Measurements from ENCODE around the gene SIRPB2. TPM values are rescaled to one million over a fixed set of nuclear protein-coding genes. Genes with fewer than 3 reads are reported as not detected.

SIRPB2 gene
- 1.6 TPM for polyA plus RNA-seq (ENCODE audit: insufficient read length)

- DNase-seq (ENCODE audit: low read depth): no peak
Observed at GRCh38 chr20:1491281-1491840, at the start of gene SIRPB2. Gene SIRPB2, minus strand, starts transcription at chr20:1491420. Its CDS starts 61 bp downstream, at chr20:1491359.

DNA sequence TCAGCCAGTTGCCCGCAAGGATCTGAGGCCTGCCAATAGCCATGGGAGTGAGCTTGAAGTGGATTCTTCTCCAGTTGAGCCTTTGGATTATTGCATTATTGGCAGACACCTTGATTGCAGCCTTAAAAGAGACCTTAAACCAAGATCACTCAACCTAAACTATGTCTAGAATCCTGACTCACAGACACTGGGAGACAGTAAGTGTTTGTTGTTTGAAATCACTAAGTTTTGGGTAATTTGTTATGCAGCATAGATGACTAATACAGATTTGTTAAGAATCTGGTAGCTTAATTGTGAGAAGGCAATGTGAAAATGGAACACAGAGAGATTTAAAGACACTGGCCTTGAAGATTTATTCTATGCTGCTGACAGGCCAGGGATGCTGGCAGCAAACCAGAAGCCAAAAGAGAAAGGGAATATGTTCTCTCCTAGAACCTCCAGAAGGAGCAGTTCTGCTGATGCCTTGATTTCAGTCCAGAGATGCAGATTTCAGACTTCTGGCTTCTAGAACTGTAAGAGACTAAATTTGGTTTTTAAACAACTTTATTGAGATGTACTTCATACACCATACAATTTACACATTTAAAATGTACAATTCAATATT is 48.7 kb upstream of the SIRPB2 start:
- DNase-seq (ENCODE audit: low read depth): no peak

DNA sequence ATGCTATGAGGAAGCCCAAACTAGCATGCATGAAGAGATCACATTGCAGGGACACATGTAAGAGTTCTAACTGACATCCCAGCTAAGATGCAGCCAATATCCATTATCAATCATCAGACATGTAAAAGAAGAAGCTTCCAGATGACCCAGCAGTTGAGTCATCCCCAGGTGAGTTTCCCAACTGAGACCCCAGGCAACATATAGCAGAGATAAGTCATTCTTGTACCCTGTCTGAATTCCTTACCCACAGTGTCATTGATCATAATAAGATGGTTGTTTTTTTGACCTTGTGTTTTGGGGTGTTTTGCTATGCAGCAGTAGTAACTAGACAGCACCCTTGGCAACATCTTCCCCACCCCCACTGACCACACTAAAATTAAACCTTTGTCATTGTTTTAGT is 47.4 kb upstream of the SIRPB2 start:
- no peak for DNase-seq (ENCODE audit: low read depth)

- DNase-seq (ENCODE audit: low read depth): no peak
Observed at GRCh38 chr20:1537731-1538058, 46.5 kb upstream of the SIRPB2 start.

GRCh38 chr20:1536893-1537730 is 45.9 kb upstream of the SIRPB2 start:
- DNase-seq (ENCODE audit: low read depth): no peak

- no peak for DNase-seq (ENCODE audit: low read depth)
Observed at GRCh38 chr20:1535420-1536175, 44.4 kb upstream of the SIRPB2 start.

DNA sequence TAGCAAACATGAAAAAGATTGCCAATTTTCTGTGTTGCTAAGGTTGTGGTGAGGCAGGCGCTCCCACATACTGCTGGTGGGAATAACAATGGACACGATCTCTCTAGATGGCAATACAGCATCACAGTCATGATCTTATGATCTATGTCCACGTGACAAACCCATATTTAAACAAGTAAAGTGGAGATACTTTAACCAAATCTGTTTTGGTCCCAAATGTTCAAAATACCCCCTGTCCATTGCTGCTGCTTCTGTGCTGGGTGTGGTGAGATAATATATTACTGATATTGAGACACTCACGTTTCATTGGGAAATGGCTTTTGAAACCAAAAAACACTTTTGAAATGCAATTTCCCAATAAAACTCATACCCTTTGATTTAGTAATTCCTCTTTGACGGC is 43.3 kb upstream of the SIRPB2 start:
- no peak for DNase-seq (ENCODE audit: low read depth)

DNA sequence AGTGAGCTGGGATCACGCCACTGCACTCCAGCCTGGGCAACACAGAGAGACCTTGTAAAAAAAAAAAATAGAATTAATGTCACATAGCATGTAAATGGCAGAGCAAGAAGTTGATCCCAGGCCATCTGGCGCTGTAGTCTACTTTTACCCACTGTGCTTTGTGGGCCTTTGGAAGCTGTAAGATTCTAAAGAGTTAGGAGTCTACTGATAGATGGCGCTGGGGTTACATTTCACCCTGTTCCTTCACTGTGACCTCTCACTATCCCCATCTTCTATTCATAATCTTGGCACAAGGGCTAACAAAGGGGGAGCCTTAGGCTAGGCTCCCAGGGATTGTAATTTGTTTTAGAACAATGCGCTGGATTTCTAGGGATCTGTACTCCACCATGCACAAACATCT is 41.8 kb upstream of the SIRPB2 start:
- no peak for DNase-seq (ENCODE audit: low read depth)

DNA sequence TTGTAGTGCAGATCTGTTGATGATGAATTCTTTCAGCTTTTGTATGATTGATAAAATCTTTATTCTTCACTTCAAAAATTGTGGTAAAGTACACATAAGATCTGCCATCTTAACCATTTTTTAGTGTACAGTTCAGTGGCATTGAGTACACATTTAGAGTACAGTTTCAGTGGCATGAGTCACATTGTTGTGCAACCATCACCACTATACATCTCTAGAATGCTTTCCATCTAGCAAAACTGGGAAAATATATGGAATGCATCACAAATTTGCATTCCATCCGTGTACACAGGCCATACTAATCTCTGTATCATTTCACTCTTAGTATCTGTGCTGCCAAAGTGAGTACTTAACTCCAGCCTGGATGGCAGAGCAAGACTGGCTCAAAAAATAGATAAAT is 37.6 kb upstream of the SIRPB2 start:
- DNase-seq (ENCODE audit: low read depth): no peak

DNA sequence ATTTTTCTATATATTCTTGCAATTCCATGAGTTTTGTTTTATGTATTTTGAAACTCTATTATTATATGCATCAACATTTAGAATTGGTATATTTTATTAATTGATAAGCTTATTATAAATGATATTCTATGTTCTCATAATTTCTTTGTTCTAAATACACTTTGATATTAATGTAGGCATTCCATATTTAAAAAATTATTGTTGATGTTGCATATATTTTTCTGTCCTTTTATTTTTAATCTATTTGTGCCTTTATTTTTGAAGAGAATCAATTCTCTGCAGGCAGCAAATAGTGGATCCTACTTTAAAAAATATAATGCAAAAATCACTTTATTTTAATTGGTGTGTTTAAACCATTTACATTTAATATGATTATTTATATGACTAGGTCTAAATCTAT is 36.7 kb upstream of the SIRPB2 start:
- no peak for DNase-seq (ENCODE audit: low read depth)

- DNase-seq (ENCODE audit: low read depth): no peak
Observed at GRCh38 chr20:1526896-1527295, 35.7 kb upstream of the SIRPB2 start.

- no peak for DNase-seq (ENCODE audit: low read depth)
Observed at GRCh38 chr20:1526310-1526709, 35.1 kb upstream of the SIRPB2 start.

DNA sequence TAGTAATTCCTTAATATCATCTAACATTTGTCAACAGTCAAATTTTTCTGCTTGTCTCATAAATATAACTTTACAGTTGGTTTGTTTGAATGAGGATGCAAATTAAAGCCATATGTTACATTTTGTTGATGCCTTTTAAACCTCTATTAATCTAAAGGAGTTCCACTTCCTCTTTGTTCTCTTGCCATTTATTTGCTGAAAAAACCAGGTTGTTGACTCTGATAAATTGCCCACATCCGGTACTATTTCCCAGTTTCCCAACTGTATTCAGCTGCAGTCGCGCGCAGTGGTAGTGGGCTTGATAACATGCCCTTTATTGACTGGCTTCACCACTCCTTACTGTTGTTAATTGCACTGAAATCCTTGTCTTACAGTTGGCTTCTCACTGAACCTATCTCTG is 32.8 kb upstream of the SIRPB2 start:
- no peak for DNase-seq (ENCODE audit: low read depth)

DNA sequence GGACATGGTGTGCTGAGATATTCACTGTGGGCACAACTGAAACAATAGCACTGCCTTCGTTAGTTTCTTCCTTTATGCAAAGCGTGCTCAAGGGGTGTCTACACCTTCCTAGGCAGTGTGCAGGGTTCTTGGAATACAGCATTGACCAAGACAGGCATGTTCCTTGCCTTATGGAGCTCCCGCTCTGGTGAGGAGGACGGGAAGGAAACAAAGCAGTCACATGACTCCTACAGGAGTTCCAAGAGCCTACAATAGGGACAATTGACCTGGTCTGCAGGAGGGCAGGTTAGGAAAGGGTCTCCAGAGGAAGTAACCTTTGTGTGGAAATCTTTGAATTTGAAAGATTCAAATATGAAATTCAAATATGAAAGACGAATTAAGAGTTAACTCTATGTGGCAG is 25.8 kb upstream of the SIRPB2 start:
- no peak for DNase-seq (ENCODE audit: low read depth)

- DNase-seq (ENCODE audit: low read depth): no peak
Observed at GRCh38 chr20:1513801-1514200, 22.6 kb upstream of the SIRPB2 start.

DNA sequence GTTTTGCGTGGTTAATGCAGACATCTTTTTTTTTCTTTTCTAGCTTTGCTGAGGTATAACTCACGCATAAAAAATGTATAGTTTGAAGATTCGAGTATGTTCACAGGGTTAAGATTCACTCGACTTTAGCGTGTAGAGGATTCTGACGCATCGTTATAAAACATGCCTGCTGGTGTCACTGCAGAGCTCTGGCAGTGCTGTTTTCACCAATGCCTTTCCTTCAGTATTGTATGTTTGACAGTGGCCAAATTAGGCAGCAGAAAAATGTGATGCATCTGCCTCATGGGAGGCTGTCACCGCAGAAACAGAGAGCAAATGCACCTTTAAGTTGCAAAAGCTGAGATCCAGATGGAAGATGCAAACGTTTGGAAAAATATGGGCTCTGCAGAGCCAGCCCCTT is 18.0 kb upstream of the SIRPB2 start:
- DNase-seq (ENCODE audit: low read depth): no peak

GRCh38 chr20:1508574-1508973 is 17.4 kb upstream of the SIRPB2 start:
- DNase-seq (ENCODE audit: low read depth): no peak

DNA sequence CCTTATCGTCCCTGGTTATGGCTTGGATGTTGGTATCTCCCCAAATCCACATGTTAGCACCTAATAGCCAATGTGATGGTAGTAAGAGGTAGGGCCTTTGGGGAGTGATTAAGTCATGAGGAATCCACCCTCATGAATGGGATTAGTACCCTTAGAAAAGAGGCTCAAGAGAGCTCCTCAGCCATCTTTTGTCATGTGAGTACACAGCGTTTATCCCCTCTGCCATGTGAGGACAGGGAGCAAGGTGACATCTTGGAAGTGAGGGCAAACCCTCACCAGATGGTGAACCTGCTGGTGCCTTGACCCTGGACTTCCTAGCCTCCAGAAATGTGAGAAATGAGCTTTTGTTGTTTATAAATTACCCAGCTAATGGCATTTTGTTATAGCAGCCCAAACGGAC is 16.1 kb upstream of the SIRPB2 start:
- no peak for DNase-seq (ENCODE audit: low read depth)

- DNase-seq (ENCODE audit: low read depth): no peak
Observed at GRCh38 chr20:1505871-1506270, 14.7 kb upstream of the SIRPB2 start.

- DNase-seq (ENCODE audit: low read depth): no peak
Observed at GRCh38 chr20:1505361-1505760, 14.1 kb upstream of the SIRPB2 start.

DNA sequence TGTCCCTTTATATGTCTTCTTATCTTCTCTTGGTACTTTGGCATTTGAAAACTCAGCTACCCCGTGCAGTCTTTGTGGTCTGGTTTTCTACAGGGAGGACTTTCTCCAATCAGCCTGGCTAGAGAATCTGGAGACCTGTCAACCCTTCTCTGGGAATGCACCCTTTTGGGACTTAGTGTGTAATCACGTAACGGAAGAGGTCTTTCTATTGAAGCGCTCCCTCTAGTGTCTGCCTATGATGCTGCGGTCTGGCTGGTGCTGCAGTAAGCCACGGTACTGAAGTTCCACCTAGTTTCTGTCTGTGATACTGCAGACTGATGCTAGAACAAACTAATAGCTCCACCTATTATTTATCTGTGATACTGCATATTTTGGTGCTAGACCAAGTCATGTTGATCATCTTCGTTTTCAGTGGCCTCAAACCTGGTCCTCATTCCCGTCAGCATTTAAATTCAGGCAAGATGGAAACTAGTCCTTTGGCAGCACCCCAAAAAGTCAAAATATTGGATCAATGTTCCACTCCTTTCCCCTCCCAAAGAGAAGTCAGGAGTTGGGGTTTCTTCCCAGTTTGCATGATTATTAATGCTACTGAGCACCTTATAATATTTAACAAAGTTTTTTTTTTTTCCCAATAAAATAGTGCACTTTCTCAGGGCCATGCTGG is 12.5 kb upstream of the SIRPB2 start:
- DNase-seq (ENCODE audit: low read depth): no peak

DNA sequence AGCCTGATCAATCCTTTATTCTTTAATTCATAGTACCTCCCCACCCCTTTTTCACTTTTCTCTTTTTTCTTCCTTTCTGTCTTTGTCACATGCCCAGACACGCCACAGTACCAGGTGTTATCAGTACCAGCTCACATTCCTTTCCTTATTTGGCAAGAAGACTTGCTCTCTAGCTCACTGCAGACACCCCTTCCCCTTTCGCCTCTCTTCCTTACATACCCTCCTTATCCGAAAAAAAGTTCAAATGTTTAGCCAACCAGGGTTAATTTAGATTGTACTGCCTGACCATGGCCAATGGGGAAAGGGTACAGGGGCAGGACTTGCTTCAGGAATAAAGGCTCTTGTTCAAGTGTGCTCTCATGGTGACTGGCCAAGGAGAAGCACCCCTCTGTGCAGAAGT is 9.3 kb upstream of the SIRPB2 start:
- DNase-seq (ENCODE audit: low read depth): no peak

All from forelimb muscle (tissue), 1 donor.